Hepatocyte (in vitro differentiated cells): ENCODE results near the gene CDCP1. TPM values are rescaled to one million over a fixed set of nuclear protein-coding genes. Genes with fewer than 3 reads are reported as not detected.

Experiments used
- DNase-seq: peaks from one replicate; pipeline ENCODE4 v3.0.0-alpha.2; 2016; ENCODE audit warnings: low spot score
- H2AFZ ChIP-seq: fragments of 200-600 bp; sonication (generic); 2 replicates; pipeline ENCODE4 v1.6.0; 2016; ENCODE audit warnings: antibody characterized with exemption, mild to moderate bottlenecking
- H3K27ac ChIP-seq: fragments of 200-600 bp; sonication (generic); 2 replicates; pipeline ENCODE4 v1.5.1; 2016; ENCODE audit warnings: mild to moderate bottlenecking
- H3K27me3 ChIP-seq: fragments of 200-600 bp; sonication (generic); 2 replicates; pipeline ENCODE4 v1.6.1; 2016
- H3K36me3 ChIP-seq: fragments of 200-600 bp; sonication (generic); replicated peaks from 2 replicates; pipeline ENCODE4 v1.5.1; 2016; ENCODE audit warnings: low read depth; ENCODE audit not compliant: insufficient read depth
- H3K4me1 ChIP-seq: fragments of 200-600 bp; sonication (generic); 2 replicates; pipeline ENCODE4 v1.5.1; 2016; ENCODE audit warnings: mild to moderate bottlenecking, moderate library complexity; ENCODE audit not compliant: insufficient read depth
- H3K4me2 ChIP-seq: fragments of 200-600 bp; sonication (generic); 2 replicates; pipeline ENCODE4 v1.6.0; 2016
- H3K4me3 ChIP-seq: fragments of 200-600 bp; sonication (generic); 2 replicates; pipeline ENCODE4 v1.5.1; 2016; ENCODE audit warnings: mild to moderate bottlenecking
- H3K79me2 ChIP-seq: fragments of 200-600 bp; sonication (generic); 2 replicates; pipeline ENCODE4 v1.6.0; 2017; ENCODE audit warnings: mild to moderate bottlenecking
- H3K9me2 ChIP-seq: fragments of 200-600 bp; sonication (generic); replicated peaks from 2 replicates; pipeline ENCODE4 v1.6.0; 2017; ENCODE audit warnings: mild to moderate bottlenecking; ENCODE audit not compliant: insufficient read depth
- H3K9me3 ChIP-seq: fragments of 200-600 bp; sonication (generic); 2 replicates; pipeline ENCODE4 v1.5.1; 2016; ENCODE audit warnings: low read depth, mild to moderate bottlenecking
- H4K20me1 ChIP-seq: fragments of 200-600 bp; sonication (generic); 2 replicates; pipeline ENCODE4 v1.6.0; 2016; ENCODE audit warnings: mild to moderate bottlenecking; ENCODE audit not compliant: insufficient read depth, poor library complexity, severe bottlenecking
- CTCF ChIP-seq: fragments of 200-600 bp; sonication (generic); IDR thresholded peaks from 2 replicates; pipeline ENCODE4 v1.5.1; 2016; ENCODE audit warnings: antibody characterized with exemption, mild to moderate bottlenecking; ENCODE audit not compliant: poor library complexity
- EZH2 ChIP-seq: fragments of 200-600 bp; sonication (generic); IDR thresholded peaks from 2 replicates; pipeline ENCODE4 v1.6.1; 2016; ENCODE audit warnings: antibody characterized with exemption, mild to moderate bottlenecking, borderline replicate concordance
- EZH2phosphoT487 ChIP-seq: fragments of 200-600 bp; sonication (generic); IDR thresholded peaks from one replicate; pipeline ENCODE4 v1.6.1; 2018; ENCODE audit warnings: antibody characterized with exemption, mild to moderate bottlenecking, low read depth, moderate library complexity; ENCODE audit not compliant: unreplicated experiment, severe bottlenecking
- WGBS: methylation state at CpG from one replicate; pipeline ENCODE4 v1.1.6; 2016; ENCODE audit warnings: low lambda C conversion rate; ENCODE audit errors: missing lambda C conversion rate; 5-methylcytosine and 5-hydroxymethylcytosine counted together
- polyA plus RNA-seq: library from polyadenylated mRNA; unstranded; fragments of >200 nt; fragmentation: Nextera tagmentation; extraction: Ambion mirVana; gene quantifications from 2 replicates; pipeline ENCODE4 v1.2.1, GENCODE V29; 2016
- total RNA-seq: library from RNA; depleted of rRNA; stranded (reverse); fragments of >200 nt; gene quantifications from 2 replicates; pipeline ENCODE4 v1.2.3, GENCODE V29; 2014

Gene CDCP1
- total and polyA plus RNA-seq, 2 experiments from 2014 or later = 4.8 to 7.0 TPM

GRCh38 chr3:45112939-45113338 is 33.2 kb downstream of the CDCP1 start:
- Histone ChIP-seq H3K4me3 (no peak overlapping the region), H3K9me3 (no peaks in the 10 kb centered on the region), H3K4me1 (peaks cover 8% of the 10 kb centered on the region), H3K79me2 (no peaks in the 10 kb centered on the region), H3K9me2 (no peaks in the 10 kb centered on the region), H2AFZ (no peak overlapping the region), H4K20me1 (no peaks in the 10 kb centered on the region), H3K4me2 (no peak overlapping the region), H3K27ac (no peak overlapping the region), H3K36me3 (no peaks in the 10 kb centered on the region), H3K27me3 (no peaks in the 10 kb centered on the region)
- 76% methylated on average over 4 of the region's 4 CpGs for WGBS
- no peak for TF ChIP-seq CTCF
- no peak for TF ChIP-seq EZH2
- no peak for DNase-seq

- no peaks in the 10 kb centered on the region for H3K27me3 ChIP-seq
- no peak overlapping the region for H3K4me3 ChIP-seq
- peaks cover 8% of the 10 kb centered on the region for H3K4me1 ChIP-seq
- DNase-seq = no peak
- H3K79me2 ChIP-seq = no peaks in the 10 kb centered on the region
- no peaks in the 10 kb centered on the region for H3K9me2 ChIP-seq
- peak overlapping the region; percentile 90 for H3K27ac ChIP-seq
- peak overlapping the region; percentile 35 for H2AFZ ChIP-seq
- H3K9me3 ChIP-seq = no peaks in the 10 kb centered on the region
- H3K36me3 ChIP-seq = no peaks in the 10 kb centered on the region
- H3K4me2 ChIP-seq = peak overlapping the region; percentile 47
- no peaks in the 10 kb centered on the region for H4K20me1 ChIP-seq
- no peak for TF ChIP-seq EZH2phosphoT487
- TF ChIP-seq CTCF = no peak
- TF ChIP-seq EZH2 = no peak
- over 99% methylated on average over 10 of the region's 10 CpGs for WGBS
Observed at GRCh38 chr3:45110509-45110833, 35.7 kb downstream of the CDCP1 start.

GRCh38 chr3:45109771-45110508 is 36.2 kb downstream of the CDCP1 start:
- Histone ChIP-seq H3K4me3 (no peak overlapping the region), H3K4me2 (peak overlapping the region; percentile 47), H3K27ac (peak overlapping the region; percentile 90), H3K27me3 (no peaks in the 10 kb centered on the region), H3K36me3 (no peaks in the 10 kb centered on the region), H4K20me1 (no peaks in the 10 kb centered on the region), H3K9me2 (no peaks in the 10 kb centered on the region), H3K79me2 (no peaks in the 10 kb centered on the region), H3K4me1 (peaks cover 8% of the 10 kb centered on the region), H2AFZ (peak overlapping the region; percentile 35), H3K9me3 (no peaks in the 10 kb centered on the region)
- DNase-seq = peak; percentile 67
- no peak for TF ChIP-seq CTCF
- 69% methylated on average over 7 of the region's 7 CpGs for WGBS

GRCh38 chr3:45106874-45107273 is 39.3 kb downstream of the CDCP1 start:
- Histone ChIP-seq H3K36me3 (no peaks in the 10 kb centered on the region), H3K27ac (no peak overlapping the region), H3K9me2 (no peaks in the 10 kb centered on the region), H3K4me1 (peaks cover 8% of the 10 kb centered on the region), H3K27me3 (no peaks in the 10 kb centered on the region), H2AFZ (no peak overlapping the region), H3K79me2 (no peaks in the 10 kb centered on the region), H3K9me3 (no peaks in the 10 kb centered on the region), H4K20me1 (no peaks in the 10 kb centered on the region), H3K4me2 (no peak overlapping the region), H3K4me3 (no peak overlapping the region)
- DNase-seq = no peak
- WGBS = 95% methylated on average over 2 of the region's 2 CpGs
- TF ChIP-seq EZH2 (no peak), EZH2phosphoT487 (no peak), CTCF (no peak)
